Anterior cingulate cortex (tissue), 58 donors: ENCODE results near the gene NELL2.

Experiments
- DNase-seq, 58 donors: peaks; one replicate each; lab custom pipeline; 2025; lab: John Stamatoyannopoulos, UW

NELL2 gene

GRCh38 chr12:44637875-44638274 lies 238.2 kb downstream of the NELL2 start:
- no peak for DNase-seq

- no peak for DNase-seq
These were observed 247.9 kb downstream of the NELL2 start for GRCh38 chr12:44628180-44628579.

- DNase-seq: no peak
These were observed 248.5 kb downstream of the NELL2 start for GRCh38 chr12:44627387-44628166.

- no peak for DNase-seq
These were observed 249.2 kb downstream of the NELL2 start for GRCh38 chr12:44626883-44627282.

GRCh38 chr12:44618946-44619345 lies 257.2 kb downstream of the NELL2 start:
- no peak for DNase-seq

- no peak for DNase-seq
These were observed 259.7 kb downstream of the NELL2 start for GRCh38 chr12:44616402-44616801.

- DNase-seq: no peak
These were observed 264.6 kb downstream of the NELL2 start for GRCh38 chr12:44611538-44611937.

GRCh38 chr12:44603701-44604100 lies 272.4 kb downstream of the NELL2 start:
- peak in 5 of 58 donors; percentile 1 to 24 (median 10) for DNase-seq

GRCh38 chr12:44592626-44593025 lies 283.5 kb downstream of the NELL2 start:
- no peak for DNase-seq

- DNase-seq: no peak
These were observed 286.4 kb downstream of the NELL2 start for GRCh38 chr12:44589697-44590096.

GRCh38 chr12:44588651-44589050 lies 287.5 kb downstream of the NELL2 start:
- DNase-seq: no peak

- DNase-seq: no peak
These were observed 291.5 kb downstream of the NELL2 start for GRCh38 chr12:44584625-44585024.

GRCh38 chr12:44582521-44582920 lies 293.6 kb downstream of the NELL2 start:
- no peak for DNase-seq

GRCh38 chr12:44581642-44582242 lies 294.4 kb downstream of the NELL2 start:
- no peak for DNase-seq

GRCh38 chr12:44574586-44574985 lies 301.5 kb downstream of the NELL2 start:
- DNase-seq: no peak

- no peak for DNase-seq
These were observed 302.4 kb downstream of the NELL2 start for GRCh38 chr12:44573723-44574122.

- DNase-seq: no peak
These were observed 305.0 kb downstream of the NELL2 start for GRCh38 chr12:44571006-44571550.

GRCh38 chr12:44570036-44570583 lies 306.0 kb downstream of the NELL2 start:
- no peak for DNase-seq

- no peak for DNase-seq
These were observed 311.0 kb downstream of the NELL2 start for GRCh38 chr12:44565163-44565562.

GRCh38 chr12:44563486-44563885 lies 312.6 kb downstream of the NELL2 start:
- DNase-seq: no peak

GRCh38 chr12:44558340-44559100 lies 317.6 kb downstream of the NELL2 start:
- DNase-seq: no peak
